NCI-H510A treated with DMSO at 0.1 percent for 48 hours (cell line): ENCODE results near the gene BMPER.
A peak's percentile ranks its signal among the peaks of the same experiment; 100 is the strongest.

ENCODE experiments used
- DNase-seq: peaks from one replicate; lab custom pipeline; 2025; lab: John Stamatoyannopoulos, UW

The BMPER gene

GRCh38 chr7:34026481-34027190 lies 121.3 kb downstream of the BMPER start:
- DNase-seq = no peak

- no peak for DNase-seq
Observed at GRCh38 chr7:34031156-34031555, 125.8 kb downstream of the BMPER start.

- DNase-seq = no peak
Observed at GRCh38 chr7:34034728-34035127, 129.4 kb downstream of the BMPER start.

- peak; percentile 10 for DNase-seq
Observed at GRCh38 chr7:34036051-34036920, 130.9 kb downstream of the BMPER start.

GRCh38 chr7:34036972-34037792 lies 131.8 kb downstream of the BMPER start:
- DNase-seq = no peak

- no peak for DNase-seq
Observed at GRCh38 chr7:34038816-34039470, 133.6 kb downstream of the BMPER start.

- no peak for DNase-seq
Observed at GRCh38 chr7:34041707-34042106, 136.4 kb downstream of the BMPER start.

- DNase-seq = no peak
Observed at GRCh38 chr7:34042406-34042805, 137.1 kb downstream of the BMPER start.

GRCh38 chr7:34043461-34044305 lies 138.3 kb downstream of the BMPER start:
- DNase-seq = no peak

GRCh38 chr7:34044306-34044643 lies 138.9 kb downstream of the BMPER start:
- no peak for DNase-seq

- no peak for DNase-seq
Observed at GRCh38 chr7:34044734-34045353, 139.5 kb downstream of the BMPER start.

GRCh38 chr7:34048445-34048844 lies 143.1 kb downstream of the BMPER start:
- DNase-seq = no peak

GRCh38 chr7:34054075-34054474 lies 148.7 kb downstream of the BMPER start:
- DNase-seq = no peak

- DNase-seq = no peak
Observed at GRCh38 chr7:34057136-34057535, 151.8 kb downstream of the BMPER start.

GRCh38 chr7:34057956-34058355 lies 152.6 kb downstream of the BMPER start:
- DNase-seq = no peak

- DNase-seq = no peak
Observed at GRCh38 chr7:34058801-34059135, 153.4 kb downstream of the BMPER start.

GRCh38 chr7:34059136-34059828 lies 153.9 kb downstream of the BMPER start:
- DNase-seq = no peak

- no peak for DNase-seq
Observed at GRCh38 chr7:34060196-34060947, 155.0 kb downstream of the BMPER start.

- no peak for DNase-seq
Observed at GRCh38 chr7:34061149-34061548, 155.8 kb downstream of the BMPER start.
